ENCODE measurements around the gene GRB2. TPM values are rescaled to one million over a fixed set of nuclear protein-coding genes. Genes with fewer than 3 reads are reported as not detected.

Gene GRB2
- total and polyA plus RNA-seq, 2 donors (not counting 1 experiment from before 2014, with no cell fraction given) = 114 to 219 TPM

DNA sequence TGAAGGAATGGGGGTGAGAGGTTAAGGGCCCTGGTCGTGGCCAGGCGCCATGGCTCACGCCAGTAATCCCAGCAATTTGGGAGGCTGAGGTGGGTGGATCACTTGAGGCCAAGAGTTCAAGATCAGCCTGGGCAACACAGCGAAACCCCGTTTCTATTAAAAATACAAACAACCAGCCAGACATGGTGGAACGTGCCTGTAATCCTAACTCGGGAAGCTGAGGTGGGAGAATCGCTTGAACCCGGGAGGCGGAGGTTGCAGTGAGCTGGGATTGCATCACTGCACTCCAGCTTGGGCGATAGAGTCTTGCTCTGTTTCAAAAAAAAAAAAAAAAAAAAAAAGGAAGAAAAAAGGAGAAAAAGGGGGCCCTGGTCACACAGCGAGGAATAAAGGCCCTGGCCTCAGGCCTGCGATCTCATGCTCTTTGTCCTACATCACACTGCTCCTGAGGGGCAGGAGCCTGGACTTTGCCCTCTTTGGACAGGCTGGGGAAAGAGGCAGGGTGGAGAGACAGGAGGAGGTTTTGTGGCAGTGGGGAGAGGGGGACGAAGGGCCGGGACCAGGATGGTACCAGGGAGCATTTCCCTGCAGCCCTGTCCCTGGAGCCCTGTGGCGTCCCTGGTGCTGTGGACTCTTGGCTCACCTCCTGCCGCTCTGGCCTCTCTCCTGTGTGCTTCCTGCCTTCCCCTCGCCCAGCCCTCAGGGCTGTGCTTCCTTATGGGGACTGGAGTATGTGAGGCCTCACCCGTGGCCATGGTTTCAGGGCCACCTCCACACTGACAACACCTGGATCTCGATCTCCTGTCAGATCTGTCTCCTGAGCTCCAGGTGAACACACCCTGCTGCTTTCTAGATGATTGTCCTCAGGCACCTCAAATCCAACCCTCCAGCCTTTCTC is 96.5 kb downstream of the GRB2 start:
- intact Hi-C loops (cut with micrococcal nuclease) = no loop called here
- Histone ChIP-seq H3K4me2 (replicated peaks; ENCODE audit: low read depth, low read length, poor library complexity, severe bottlenecking) (no peak overlapping the region), H3K4me1 (ENCODE audit: control insufficient read depth in 2 of 2, insufficient read depth in 2 of 2, low read length in 2 of 2) (peaks cover 22 to 40% of the 10 kb centered on the region in 2 donors), H3K27me3 (replicated peaks in 1 of 4; ENCODE audit: control extremely low read depth in 1 of 4, control insufficient read depth in 3 of 4, insufficient read depth in 4 of 4, low read length in 3 of 4) (no peaks in the 10 kb centered on the region), H3K9ac (ENCODE audit: low read length) (no peak overlapping the region), H3K79me2 (ENCODE audit: control insufficient read depth, insufficient read depth, low read length) (peaks cover 64% of the 10 kb centered on the region), H3K9me3 (ENCODE audit: control extremely low read depth in 1 of 3, control insufficient read depth in 2 of 3, insufficient read depth in 1 of 3, low read length in 2 of 3) (no peaks in the 10 kb centered on the region), H3K4me3 (ENCODE audit: control extremely low read depth in 1 of 5, extremely low read depth in 1 of 5, insufficient read depth in 1 of 5, low read depth in 2 of 5, low read length in 4 of 5) (no peak overlapping the region), H2AFZ (ENCODE audit: insufficient read depth, low read depth, low read length, poor library complexity, severe bottlenecking) (no peak overlapping the region), H4K20me1 (ENCODE audit: control insufficient read depth, insufficient read depth, low read length, poor library complexity, severe bottlenecking) (no peaks in the 10 kb centered on the region), H3K27ac (ENCODE audit: low read length in 2 of 2) (peak overlapping the region; percentile 12 to 43), H3K36me3 (replicated peaks in 1 of 2; ENCODE audit: control extremely low read depth in 1 of 2, control insufficient read depth in 1 of 2, extremely low read depth in 1 of 2, insufficient read depth in 2 of 2, low read length in 1 of 2) (peaks cover 0 to 2% of the 10 kb centered on the region in 2 experiments)
- Mint-ChIP-seq H3K4me1 (peaks cover 28% of the 10 kb centered on the region), H3K27ac (peak overlapping the region; percentile 77), H3K27me3 (no peaks in the 10 kb centered on the region), H3K9me3 (ENCODE audit: insufficient read depth) (no peaks in the 10 kb centered on the region), H3K4me3 (no peak overlapping the region)
- no peak for TF ChIP-seq EZH2 (IDR thresholded peaks at IDR 0.05; ENCODE audit: borderline replicate concordance, insufficient read depth, low read depth, low read length, poor library complexity, severe bottlenecking)
- TF ChIP-seq, protein P1, sequence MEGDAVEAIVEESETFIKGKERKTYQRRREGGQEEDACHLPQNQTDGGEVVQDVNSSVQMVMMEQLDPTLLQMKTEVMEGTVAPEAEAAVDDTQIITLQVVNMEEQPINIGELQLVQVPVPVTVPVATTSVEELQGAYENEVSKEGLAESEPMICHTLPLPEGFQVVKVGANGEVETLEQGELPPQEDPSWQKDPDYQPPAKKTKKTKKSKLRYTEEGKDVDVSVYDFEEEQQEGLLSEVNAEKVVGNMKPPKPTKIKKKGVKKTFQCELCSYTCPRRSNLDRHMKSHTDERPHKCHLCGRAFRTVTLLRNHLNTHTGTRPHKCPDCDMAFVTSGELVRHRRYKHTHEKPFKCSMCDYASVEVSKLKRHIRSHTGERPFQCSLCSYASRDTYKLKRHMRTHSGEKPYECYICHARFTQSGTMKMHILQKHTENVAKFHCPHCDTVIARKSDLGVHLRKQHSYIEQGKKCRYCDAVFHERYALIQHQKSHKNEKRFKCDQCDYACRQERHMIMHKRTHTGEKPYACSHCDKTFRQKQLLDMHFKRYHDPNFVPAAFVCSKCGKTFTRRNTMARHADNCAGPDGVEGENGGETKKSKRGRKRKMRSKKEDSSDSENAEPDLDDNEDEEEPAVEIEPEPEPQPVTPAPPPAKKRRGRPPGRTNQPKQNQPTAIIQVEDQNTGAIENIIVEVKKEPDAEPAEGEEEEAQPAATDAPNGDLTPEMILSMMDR (IDR thresholded peaks at IDR 0.05) = no peak
- no peak for DNase-seq
- 81% methylated on average over 16 of the region's 20 CpGs for WGBS (ENCODE audit: insufficient coverage)
- ChIA-PET CTCF (interaction anchor here (0.6 to 2.1 kb wide), 7 partner anchors 8 to 104 kb away, joined by 3 to 9 read pairs (median 3); no protein-coding TSS in a partner anchor), POLR2A (no interaction called here)
- ATAC-seq (ENCODE audit: low read depth) = no peak

Measured in B cell (primary cell).